D721Med (cell line): ENCODE results near the gene SLC5A7.

Experiments
- DNase-seq: peaks from one replicate; pipeline ENCODE4 v3.0.0; 2011; ENCODE audit warnings: low spot score; ENCODE audit not compliant: insufficient read length
- FAIRE-seq: peaks from 2 replicates; lab custom pipeline; 2011; peaks lifted over from hg19 to GRCh38; lab: Jason Lieb, UNC
- CTCF ChIP-seq: IDR thresholded peaks from 2 replicates; pipeline ENCODE4 v1.5.1; 2012; ENCODE audit warnings: mild to moderate bottlenecking, control low read depth; ENCODE audit not compliant: insufficient read depth; ENCODE audit errors: missing control alignments

Gene SLC5A7

GRCh38 chr2:107992069-107992468 is 5.7 kb downstream of the SLC5A7 start:
- no peak for TF ChIP-seq CTCF
- DNase-seq (no peak), FAIRE-seq (no peak)

- TF ChIP-seq CTCF = no peak
- DNase-seq (no peak), FAIRE-seq (no peak)
These were observed 12.8 kb downstream of the SLC5A7 start for GRCh38 chr2:107999158-107999557.

- TF ChIP-seq CTCF = no peak
- DNase-seq (no peak), FAIRE-seq (no peak)
These were observed 24.7 kb downstream of the SLC5A7 start for GRCh38 chr2:108010912-108011591.

- FAIRE-seq (no peak), DNase-seq (no peak)
- TF ChIP-seq CTCF = no peak
These were observed 27.0 kb downstream of the SLC5A7 start for GRCh38 chr2:108013305-108013704.

- FAIRE-seq = no peak
- DNase-seq = no peak
- TF ChIP-seq CTCF = no peak
These were observed 36.3 kb downstream of the SLC5A7 start for GRCh38 chr2:108022628-108023027.

- DNase-seq (no peak), FAIRE-seq (no peak)
- no peak for TF ChIP-seq CTCF
These were observed 37.5 kb downstream of the SLC5A7 start for GRCh38 chr2:108023776-108024175.

GRCh38 chr2:108026092-108026794 is 39.9 kb downstream of the SLC5A7 start:
- no peak for DNase-seq
- FAIRE-seq = no peak
- no peak for TF ChIP-seq CTCF
